Measurements from ENCODE around the gene CCL4. TPM values are rescaled to one million over a fixed set of nuclear protein-coding genes. Genes with fewer than 3 reads are reported as not detected.

CCL4 gene
- polyA plus RNA-seq, 1 donor (not counting 4 experiments of a cell fraction or from before 2014, with no cell fraction given): not detected

- H3K4me2 ChIP-seq (ENCODE audit: control insufficient read depth, extremely low read depth, insufficient read depth, low read depth, low read length): no peak overlapping the region
- H3K27ac ChIP-seq (ENCODE audit: control insufficient read depth, insufficient read depth, low read length): no peak overlapping the region
- dilution Hi-C loops (cut with MboI; ENCODE audit: extremely low pct_ligation_motif_present, low sequenced_read_pairs): no loop called here
- no peak overlapping the region for H3K9ac ChIP-seq (ENCODE audit: control insufficient read depth, extremely low read depth, insufficient read depth, low read length)
- no peaks in the 10 kb centered on the region for H3K79me2 ChIP-seq (ENCODE audit: control insufficient read depth, insufficient read depth, low read length)
- no peaks in the 10 kb centered on the region for H3K9me3 ChIP-seq (ENCODE audit: control insufficient read depth, low read depth, low read length)
- no peaks in the 10 kb centered on the region for H3K4me1 ChIP-seq (ENCODE audit: control insufficient read depth, extremely low read depth, insufficient read depth, low read length)
- no peaks in the 10 kb centered on the region for H3K9me1 ChIP-seq (ENCODE audit: control insufficient read depth, extremely low read depth, insufficient read depth, low read length)
- H3K36me3 ChIP-seq (ENCODE audit: control insufficient read depth in 2 of 2, extremely low read depth in 1 of 2, insufficient read depth in 2 of 2, low read length in 2 of 2): no peaks in the 10 kb centered on the region
- H3K27me3 ChIP-seq (ENCODE audit: control insufficient read depth, extremely low read depth, insufficient read depth, low read length): no peaks in the 10 kb centered on the region
- H4K20me1 ChIP-seq (ENCODE audit: control insufficient read depth, extremely low read depth, insufficient read depth, low read length): no peaks in the 10 kb centered on the region
- no peak overlapping the region for H2AFZ ChIP-seq (ENCODE audit: control insufficient read depth, low read length)
- H3K4me3 ChIP-seq (ENCODE audit: control insufficient read depth in 2 of 3, extremely low read depth in 1 of 3, insufficient read depth in 2 of 3, low read depth in 1 of 3, low read length in 3 of 3): no peak overlapping the region
- DNase-seq (ENCODE audit: low read depth, low spot score): no peak
- FAIRE-seq: no peak
- no peak for TF ChIP-seq CTCF (optimal IDR thresholded peaks at IDR 0.05 in 1 of 3, IDR thresholded peaks at IDR 0.05 in 1 of 3, conservative IDR thresholded peaks at IDR 0.05 in 1 of 3; ENCODE audit: extremely low read depth in 1 of 3, insufficient read depth in 2 of 3, low read length in 3 of 3)
- no peak for TF ChIP-seq EZH2 (IDR thresholded peaks at IDR 0.05; ENCODE audit: low read length)
Observed at GRCh38 chr17:36152639-36153120, 49.1 kb downstream of the CCL4 start.

GRCh38 chr17:36153895-36154610, 50.4 kb downstream of the CCL4 start:
- Histone ChIP-seq H3K9me1 (ENCODE audit: control insufficient read depth, extremely low read depth, insufficient read depth, low read length) (no peaks in the 10 kb centered on the region), H3K4me3 (ENCODE audit: control insufficient read depth in 2 of 3, extremely low read depth in 1 of 3, insufficient read depth in 2 of 3, low read depth in 1 of 3, low read length in 3 of 3) (no peak overlapping the region), H3K9me3 (ENCODE audit: control insufficient read depth, low read depth, low read length) (no peaks in the 10 kb centered on the region), H3K27me3 (ENCODE audit: control insufficient read depth, extremely low read depth, insufficient read depth, low read length) (no peaks in the 10 kb centered on the region), H3K36me3 (ENCODE audit: control insufficient read depth in 2 of 2, extremely low read depth in 1 of 2, insufficient read depth in 2 of 2, low read length in 2 of 2) (no peaks in the 10 kb centered on the region), H3K27ac (ENCODE audit: control insufficient read depth, insufficient read depth, low read length) (no peak overlapping the region), H2AFZ (ENCODE audit: control insufficient read depth, low read length) (no peak overlapping the region), H3K4me1 (ENCODE audit: control insufficient read depth, extremely low read depth, insufficient read depth, low read length) (no peaks in the 10 kb centered on the region), H3K4me2 (ENCODE audit: control insufficient read depth, extremely low read depth, insufficient read depth, low read depth, low read length) (no peak overlapping the region), H4K20me1 (ENCODE audit: control insufficient read depth, extremely low read depth, insufficient read depth, low read length) (no peaks in the 10 kb centered on the region), H3K79me2 (ENCODE audit: control insufficient read depth, insufficient read depth, low read length) (no peaks in the 10 kb centered on the region), H3K9ac (ENCODE audit: control insufficient read depth, extremely low read depth, insufficient read depth, low read length) (no peak overlapping the region)
- TF ChIP-seq CTCF (optimal IDR thresholded peaks at IDR 0.05 in 1 of 3, IDR thresholded peaks at IDR 0.05 in 1 of 3, conservative IDR thresholded peaks at IDR 0.05 in 1 of 3; ENCODE audit: extremely low read depth in 1 of 3, insufficient read depth in 2 of 3, low read length in 3 of 3) (no peak), EZH2 (IDR thresholded peaks at IDR 0.05; ENCODE audit: low read length) (no peak)
- FAIRE-seq (no peak), DNase-seq (ENCODE audit: low read depth, low spot score) (no peak)
- dilution Hi-C loops (cut with MboI; ENCODE audit: extremely low pct_ligation_motif_present, low sequenced_read_pairs): no loop called here

Small RNA genes lying within 50 kb of the gene (small RNA-seq; reads per million reads assigned to genes)
- gene RN7SL301P (ENCODE audit: insufficient read length in 3 of 3, low read depth in 3 of 3, low replicate concordance in 1 of 3): 0 reads per million in 3 experiments

Other genes starting within 250 kb of the CCL4 start
- gene HEATR9, start 234.9 kb upstream of the CCL4 start, polyA plus RNA-seq: not detected in 3 replicates
- 0.37 to 0.46 TPM (median 0.46 TPM) in 3 replicates for gene CCL5, start 223.5 kb upstream of the CCL4 start, polyA plus RNA-seq
- gene RDM1, start 173.1 kb upstream of the CCL4 start, polyA plus RNA-seq: 0.40 to 1.1 TPM (median 0.87 TPM) in 3 replicates
- gene LYZL6, start 160.1 kb upstream of the CCL4 start, polyA plus RNA-seq: not detected in 3 replicates
- not detected in 3 replicates for gene CCL16, start 122.3 kb upstream of the CCL4 start, polyA plus RNA-seq
- gene CCL14, start 117.1 kb upstream of the CCL4 start, polyA plus RNA-seq: not detected in 3 replicates
- not detected in 3 replicates for gene CCL15, start 102.3 kb upstream of the CCL4 start, polyA plus RNA-seq
- gene CCL23, start 85.9 kb upstream of the CCL4 start, polyA plus RNA-seq: not detected in 3 replicates
- not detected in 3 replicates for gene CCL18, start 39.6 kb upstream of the CCL4 start, polyA plus RNA-seq
- gene CCL3, start 13.7 kb upstream of the CCL4 start, polyA plus RNA-seq: 0.48 TPM in 1 of 3 replicates, not detected in the others
- 0.71 to 2.0 TPM (median 0.71 TPM) in 3 replicates for gene TBC1D3B, start 72.8 kb downstream of the CCL4 start, polyA plus RNA-seq
- gene CCL3L1, start 92.9 kb downstream of the CCL4 start, polyA plus RNA-seq: not detected in 3 replicates
- gene CCL4L2, start 107.2 kb downstream of the CCL4 start, polyA plus RNA-seq: 0.23 TPM in 1 of 3 replicates, not detected in the others
- 0.03 TPM in 1 of 3 replicates, not detected in the others for gene TBC1D3I, start 160.7 kb downstream of the CCL4 start, polyA plus RNA-seq
- gene TBC1D3G, start 220.1 kb downstream of the CCL4 start, polyA plus RNA-seq: not detected in 3 replicates